ENCODE data around the gene UBE2E1.
"Not testable (repeated sequence)": the region's sequence is repeated elsewhere in the genome, so short reads cannot be mapped to it uniquely, and the experiment has no call there.

Gene UBE2E1

DNA sequence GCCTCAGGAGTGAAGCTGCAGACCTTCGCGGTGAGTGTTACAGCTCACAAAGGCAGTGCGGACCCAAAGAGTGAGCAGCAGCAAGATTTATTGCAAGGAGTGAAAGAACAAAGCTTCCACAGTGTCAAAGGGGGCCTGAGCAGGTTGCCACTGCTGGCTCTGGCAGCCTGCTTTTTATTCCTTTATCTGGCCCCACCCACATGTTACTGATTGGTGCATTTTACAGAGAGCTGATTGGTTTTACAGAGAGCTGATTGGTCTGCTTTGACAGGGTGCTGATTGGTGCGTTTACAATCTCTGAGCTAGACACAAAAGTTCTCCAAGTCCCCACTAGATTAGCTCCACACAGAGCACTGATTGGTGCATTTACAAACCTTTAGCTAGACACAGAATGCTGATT, 76.2 kb downstream of the UBE2E1 start:
- not testable (repeated sequence) for DNase-seq (ENCODE audit: low read depth)

DNA sequence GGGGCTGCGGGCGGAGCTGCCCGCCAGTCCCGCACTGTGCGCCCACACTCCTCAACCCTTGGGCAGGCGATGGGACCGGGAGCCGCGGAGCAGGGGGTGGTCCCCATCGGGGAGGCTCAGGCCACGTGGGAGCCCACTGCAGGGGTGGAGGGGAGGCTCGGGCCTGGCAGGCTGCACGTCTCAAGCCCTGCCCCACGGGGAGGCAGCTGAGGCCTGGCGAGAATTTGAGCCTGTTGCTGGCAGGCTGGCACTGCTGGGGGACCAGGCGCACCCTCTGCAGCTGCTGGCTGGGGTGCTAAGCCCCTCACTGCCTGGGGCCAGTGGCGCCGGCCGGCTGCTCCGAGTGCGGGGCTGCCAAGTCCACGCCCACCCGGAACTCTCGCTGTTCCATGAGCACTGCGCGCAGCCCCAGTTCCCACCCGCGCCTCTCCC, 76.7 kb downstream of the UBE2E1 start:
- DNase-seq (ENCODE audit: low read depth), result no peak

DNA sequence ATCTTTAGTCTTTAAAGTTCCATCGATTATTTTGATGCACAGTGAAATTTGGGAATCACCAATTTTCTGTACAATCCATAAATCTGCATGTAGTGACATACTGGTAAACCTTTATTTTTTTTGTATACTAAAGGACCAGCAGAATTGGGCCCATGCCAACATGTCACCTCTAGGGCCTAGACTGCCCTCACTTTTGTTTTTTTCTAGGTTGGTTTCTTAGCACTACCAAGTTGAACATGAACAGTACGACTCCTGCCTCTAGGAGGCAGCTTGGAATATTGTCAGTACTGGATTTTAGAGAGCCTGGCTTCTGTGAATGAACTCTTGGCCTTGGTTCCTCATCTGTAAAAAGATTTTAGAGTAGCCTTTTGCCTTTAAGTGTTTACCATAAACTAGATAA, 78.7 kb downstream of the UBE2E1 start:
- no peak for DNase-seq (ENCODE audit: low read depth)

DNA sequence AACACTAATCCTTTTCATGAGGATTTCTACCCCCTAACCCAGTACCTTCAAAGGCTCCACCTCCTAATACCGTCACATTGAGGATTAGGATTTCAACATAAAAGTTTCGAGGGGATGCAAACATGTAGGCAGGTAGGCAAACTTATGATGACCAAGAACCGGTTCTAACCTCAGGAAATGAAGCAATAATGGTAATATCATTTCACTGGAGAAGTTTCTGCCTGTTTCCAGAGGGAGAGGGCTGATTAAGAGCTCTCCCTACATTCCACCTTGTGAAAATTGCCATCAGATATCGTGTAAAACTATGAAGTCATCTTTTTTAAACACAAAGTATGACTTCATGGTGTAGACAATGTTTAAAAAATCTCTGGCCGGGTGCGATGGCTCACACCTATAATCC, 79.5 kb downstream of the UBE2E1 start:
- no peak for DNase-seq (ENCODE audit: low read depth)

DNA sequence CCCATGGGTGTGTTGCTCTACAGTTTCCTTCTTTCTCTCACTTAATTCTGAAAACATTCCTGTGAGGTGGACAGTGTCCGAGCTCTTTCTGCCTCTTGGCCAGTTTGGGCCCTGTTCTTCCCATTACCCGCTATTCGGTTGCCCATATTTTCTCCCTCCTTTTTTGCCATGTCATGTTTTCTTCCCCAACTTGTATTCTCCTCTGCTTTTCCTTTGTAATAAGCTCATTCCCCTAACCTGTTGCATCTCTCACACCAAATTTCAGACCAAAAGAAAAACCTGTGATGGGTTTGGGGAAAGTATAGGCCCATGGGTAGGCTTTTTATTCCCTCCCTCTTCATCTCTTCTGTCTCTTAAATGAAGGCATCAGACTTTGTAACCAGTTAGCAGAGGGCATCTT, 80.6 kb downstream of the UBE2E1 start:
- DNase-seq (ENCODE audit: low read depth), result no peak

DNA sequence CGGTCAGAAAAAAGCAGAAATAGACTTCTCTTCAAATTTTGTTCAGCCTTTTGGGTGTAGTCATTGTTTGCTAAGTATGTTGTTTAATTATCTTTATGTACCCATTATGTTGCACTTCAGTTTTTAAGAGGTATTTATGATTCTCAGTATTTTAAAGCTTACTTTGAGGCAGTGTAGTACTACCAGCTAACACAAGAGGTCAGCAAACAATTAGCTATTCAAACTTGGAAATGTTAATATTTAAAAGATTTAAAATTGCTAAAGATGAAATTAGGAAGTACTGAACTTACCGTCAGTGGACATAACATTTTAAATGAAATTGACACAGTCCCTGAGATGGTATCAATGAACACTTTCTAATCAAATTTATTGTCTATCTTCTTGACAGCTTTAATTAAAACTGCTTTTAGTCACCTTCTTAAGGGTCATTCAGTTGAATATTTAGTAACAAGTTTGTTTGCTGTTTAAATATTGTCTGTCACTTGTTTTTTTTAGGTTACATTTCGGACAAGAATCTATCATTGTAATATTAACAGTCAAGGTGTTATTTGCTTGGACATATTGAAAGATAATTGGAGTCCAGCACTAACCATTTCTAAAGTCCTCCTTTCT, 83.0 kb downstream of the UBE2E1 start:
- no peak for DNase-seq (ENCODE audit: low read depth)

DNA sequence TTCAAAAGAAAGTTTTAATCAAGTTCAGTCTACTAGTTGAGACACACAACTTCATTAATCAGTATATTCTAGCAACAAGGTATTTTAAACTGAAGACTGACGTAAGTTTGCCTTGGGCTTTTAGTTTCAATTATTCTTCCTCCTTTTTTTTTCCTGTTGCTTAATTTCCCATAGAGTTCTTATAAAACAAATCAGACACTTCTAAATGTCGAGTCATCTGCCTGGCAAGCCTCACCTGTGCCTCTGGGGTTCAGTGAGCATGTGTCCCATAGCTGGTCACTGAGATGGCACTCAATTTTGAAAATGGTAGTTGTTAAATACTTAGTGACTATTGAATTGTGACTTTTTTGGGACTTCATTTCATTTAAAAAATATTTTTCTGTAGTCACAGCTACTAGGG, 83.6 kb downstream of the UBE2E1 start:
- DNase-seq (ENCODE audit: low read depth), result no peak

DNA sequence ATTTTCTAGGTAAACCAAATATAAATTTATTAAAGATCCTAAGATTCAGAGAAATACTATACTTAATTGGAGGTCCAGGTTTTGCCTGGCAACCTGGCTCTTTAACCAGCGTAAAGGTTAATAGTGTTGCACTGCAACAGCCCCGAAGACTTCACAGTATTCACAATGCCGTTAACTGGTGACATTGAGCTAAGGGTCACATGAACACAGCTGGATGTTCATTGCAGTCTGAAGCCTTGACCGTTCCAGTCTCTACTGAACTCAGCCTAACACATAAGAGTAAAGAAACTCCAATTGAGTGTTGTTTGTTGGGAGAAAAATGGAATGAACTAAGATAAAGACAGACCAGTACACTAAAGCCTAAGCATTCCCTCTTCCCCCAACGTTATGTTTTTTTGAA, 84.2 kb downstream of the UBE2E1 start:
- no peak for DNase-seq (ENCODE audit: low read depth)

DNA sequence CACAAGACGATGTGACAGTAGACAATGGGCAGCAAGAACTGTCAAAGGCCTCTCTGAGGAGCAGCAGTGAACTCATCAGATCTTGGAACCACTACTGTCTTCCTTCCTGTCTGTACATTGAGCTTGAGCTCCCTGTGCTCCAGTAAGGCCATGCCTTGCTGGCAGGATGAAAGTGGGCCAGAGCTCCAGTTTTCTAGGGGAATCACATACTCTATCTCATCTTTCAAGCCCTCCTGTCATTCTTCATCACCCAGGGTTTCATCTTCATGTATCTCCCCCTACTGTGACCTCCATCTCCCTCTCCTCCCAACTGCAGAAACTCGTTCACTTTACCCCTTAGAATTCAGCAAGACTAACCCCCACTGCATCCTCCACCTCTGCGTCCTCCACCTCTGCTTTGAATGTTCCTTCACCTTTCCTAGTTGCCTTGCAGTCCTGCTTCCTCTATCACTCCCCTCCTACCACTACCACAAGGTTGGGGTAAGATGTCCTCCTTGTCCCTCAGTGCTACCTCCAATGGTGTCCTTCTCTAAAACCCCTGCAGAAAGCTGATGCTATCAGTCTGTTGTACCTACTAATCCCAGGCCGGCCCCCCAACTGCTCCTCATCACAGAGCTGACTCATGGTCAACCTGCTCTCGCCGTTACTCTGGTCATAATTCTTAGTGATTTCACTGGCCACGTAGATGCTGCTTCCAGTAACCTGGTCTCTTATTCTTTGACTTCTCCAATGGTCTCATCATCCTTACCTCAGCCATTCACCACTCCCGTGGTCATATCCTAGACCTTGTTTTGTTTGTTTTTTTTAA, 88.7 kb downstream of the UBE2E1 start:
- no peak for DNase-seq (ENCODE audit: low read depth)

DNA sequence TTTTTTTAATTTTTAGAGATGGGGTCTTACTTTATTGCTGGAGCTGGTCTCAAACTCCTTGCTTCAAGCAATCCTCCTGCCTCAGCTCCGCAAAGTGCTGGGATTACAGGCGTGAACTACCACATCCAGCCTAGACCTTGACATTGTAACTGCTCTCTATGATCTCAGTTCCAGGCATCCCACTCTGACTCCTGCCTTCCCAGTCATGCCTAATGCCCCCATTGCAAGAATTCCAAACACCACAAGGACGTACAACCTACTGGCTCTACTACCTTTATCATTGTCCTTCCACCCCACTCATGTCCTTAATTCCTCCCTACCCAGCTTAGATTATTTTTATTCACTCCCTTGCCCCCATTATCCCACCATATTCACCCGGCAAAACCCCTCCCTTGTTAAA, 89.4 kb downstream of the UBE2E1 start:
- DNase-seq (ENCODE audit: low read depth), result no peak

DNA sequence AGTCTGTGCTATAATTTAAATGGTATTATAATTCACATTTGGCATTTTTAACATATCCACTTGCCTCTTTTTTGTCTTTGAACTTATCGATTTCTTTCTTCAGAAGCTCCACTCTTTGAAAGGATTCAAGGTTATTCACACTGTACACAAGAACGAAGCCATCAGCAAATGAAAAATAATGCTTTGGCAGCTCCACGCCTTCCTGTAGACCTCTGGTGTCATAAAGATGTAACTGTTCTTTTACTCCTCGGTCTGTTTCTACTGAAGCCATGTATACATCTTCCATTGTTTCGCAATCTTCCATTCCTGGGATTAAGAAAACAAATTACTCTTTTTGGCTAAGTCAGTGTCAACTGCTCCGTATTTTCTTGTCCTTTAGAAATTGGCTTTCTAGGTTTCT, 95.0 kb downstream of the UBE2E1 start:
- DNase-seq (ENCODE audit: low read depth), result no peak

DNA sequence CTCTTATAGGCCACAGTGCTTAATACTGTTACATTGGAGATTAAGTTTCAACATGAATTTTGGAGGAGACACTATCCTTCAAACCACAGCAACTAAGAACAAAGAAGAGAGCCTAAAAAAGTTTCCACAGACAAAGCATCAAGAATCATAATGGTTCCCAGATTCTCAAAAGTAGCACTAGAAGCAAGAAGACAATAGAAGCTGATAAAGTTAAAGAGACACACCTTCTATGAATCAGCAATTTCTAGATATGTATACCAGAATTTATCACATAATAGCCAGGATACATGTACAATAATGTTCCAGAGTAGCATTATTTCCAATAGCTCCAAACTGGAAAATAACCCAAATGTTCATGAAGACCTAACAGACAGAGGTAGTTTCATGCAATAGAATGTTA, 98.8 kb downstream of the UBE2E1 start:
- no peak for DNase-seq (ENCODE audit: low read depth)

DNA sequence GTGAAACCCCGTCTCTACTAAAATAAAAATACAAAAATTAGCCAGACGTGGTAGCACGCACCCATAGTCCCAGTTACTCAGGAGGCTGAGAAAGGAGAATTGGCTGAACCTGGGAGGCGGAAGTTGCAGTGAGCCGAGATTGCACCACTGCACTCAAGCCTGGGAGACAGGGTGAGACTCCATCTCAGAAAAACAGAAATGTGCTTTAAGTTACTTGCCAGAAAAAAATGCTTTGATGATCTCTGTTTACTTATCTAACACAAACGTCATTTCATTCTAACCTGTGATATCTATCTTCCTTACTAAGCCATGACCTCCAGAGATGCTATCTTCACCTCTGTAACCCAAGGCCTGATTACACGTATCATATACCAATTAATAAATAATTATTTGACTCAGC, 103.6 kb downstream of the UBE2E1 start:
- DNase-seq (ENCODE audit: low read depth), result no peak

DNA sequence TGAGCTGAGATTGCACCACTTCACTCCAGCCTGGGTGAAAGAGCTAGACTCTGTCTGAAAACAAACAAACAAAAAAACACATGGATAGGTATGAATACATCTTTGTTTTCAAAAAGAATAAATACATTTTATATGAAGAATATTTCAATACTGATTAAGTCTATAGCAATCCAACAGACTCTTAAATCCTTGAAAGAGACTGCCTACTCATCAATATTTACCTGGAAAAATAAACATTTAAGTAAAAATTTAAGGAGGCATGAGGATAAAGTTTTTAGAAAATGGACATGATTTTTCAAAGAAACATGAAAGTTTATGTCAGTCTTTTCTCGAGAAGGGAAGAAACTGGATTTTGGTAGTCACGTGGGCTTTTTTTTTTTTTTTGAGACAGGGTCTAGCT, 105.6 kb downstream of the UBE2E1 start:
- no peak for DNase-seq (ENCODE audit: low read depth)

DNA sequence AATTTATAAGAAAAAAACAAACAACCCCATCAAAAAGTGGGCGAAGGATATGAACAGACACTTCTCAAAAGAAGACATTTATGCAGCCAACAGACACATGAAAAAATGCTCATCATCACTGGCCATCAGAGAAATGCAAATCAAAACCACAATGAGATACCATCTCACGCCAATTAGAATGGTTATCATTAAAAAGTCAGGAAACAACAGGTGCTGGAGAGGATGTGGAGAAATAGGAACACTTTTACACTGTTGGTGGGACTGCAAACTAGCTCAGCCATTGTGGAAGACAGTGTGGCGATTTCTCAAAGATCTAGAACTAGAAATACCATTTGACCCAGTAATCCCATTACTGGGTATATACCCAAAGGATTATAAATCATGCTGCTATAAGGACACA, 106.6 kb downstream of the UBE2E1 start:
- DNase-seq (ENCODE audit: low read depth), result not testable (repeated sequence)

DNA sequence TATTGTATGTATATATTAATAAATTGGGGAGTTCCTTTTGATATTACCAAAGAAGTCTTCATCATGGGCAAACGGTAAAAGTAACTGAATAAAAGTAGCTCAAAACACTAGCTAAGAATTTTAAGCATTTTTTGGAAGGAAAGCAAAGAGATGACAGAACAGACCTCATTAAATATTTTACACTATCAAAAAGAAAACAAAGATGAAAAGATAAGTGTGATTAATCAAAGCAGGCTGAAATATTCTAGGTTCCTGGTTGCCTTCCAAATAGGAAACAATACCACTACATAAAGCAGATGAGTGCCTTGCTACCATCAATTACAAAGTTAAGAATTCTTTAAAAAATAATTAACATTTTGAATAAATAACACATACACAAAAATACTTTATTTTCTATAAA, 107.4 kb downstream of the UBE2E1 start:
- no peak for DNase-seq (ENCODE audit: low read depth)

DNA sequence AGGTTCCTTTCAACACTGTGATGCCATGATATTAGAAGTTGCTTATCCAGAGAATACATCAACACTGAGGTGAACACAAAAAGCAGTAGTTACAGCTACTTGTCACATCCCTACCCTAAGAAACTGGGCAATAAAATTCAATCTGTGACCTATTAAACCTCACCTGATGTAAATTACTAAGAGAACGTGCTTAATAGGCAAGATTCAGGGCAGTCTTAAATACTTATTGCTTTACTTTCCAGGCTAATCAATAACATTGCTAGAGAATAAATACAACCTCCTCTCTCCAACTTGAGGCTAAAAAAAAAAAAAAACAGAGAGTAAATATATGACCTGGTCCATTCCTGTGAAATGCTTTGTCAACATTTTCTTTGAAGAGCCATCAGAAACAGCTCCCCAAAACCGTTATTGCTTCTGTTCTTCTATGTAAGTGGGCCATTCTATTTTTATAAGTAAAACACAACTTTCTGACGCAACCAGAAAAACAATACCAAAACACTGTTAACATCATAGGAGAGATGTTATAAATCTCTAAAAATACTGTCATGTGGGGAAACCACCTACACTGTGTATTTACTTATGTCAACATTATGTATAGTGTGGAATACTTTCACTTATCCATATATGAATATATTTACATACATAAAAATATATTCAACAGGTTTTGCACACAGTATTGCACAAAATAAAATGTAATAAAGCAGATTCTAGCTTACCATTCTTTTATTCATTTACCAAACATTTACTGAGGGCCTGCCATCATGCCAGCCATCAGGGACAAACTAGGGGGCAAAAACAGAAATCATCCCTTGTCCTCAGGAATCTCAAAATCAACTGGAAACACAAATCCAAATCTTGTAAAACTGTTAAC, 108.4 kb downstream of the UBE2E1 start:
- DNase-seq (ENCODE audit: low read depth), result no peak

DNA sequence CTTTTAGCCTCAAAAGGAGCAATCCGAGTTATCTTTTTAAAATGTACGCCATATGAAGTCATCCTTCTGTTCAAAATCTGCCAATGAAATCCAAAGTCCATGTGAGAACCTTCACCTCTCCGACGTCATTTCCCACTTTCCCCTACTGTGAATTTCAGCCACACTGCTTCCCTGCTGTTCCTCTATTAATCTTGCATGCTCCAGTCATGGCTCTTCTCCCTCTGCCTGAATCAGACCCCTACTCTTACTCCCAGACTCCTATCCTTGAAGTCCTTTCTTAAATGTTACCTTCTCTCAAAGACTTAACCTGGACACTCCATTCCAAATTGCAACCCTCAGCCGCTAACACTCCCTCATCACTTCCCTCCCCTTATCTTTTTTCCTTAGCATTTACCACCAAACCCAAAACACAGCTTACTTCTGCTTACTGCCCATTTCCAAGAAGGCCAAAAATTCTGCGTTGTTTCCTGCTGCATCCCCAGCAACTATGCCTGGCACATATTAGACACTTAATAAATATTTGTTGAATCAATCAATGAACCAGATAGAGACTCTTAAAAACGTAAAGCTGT, 109.9 kb downstream of the UBE2E1 start:
- no peak for DNase-seq (ENCODE audit: low read depth)

DNA sequence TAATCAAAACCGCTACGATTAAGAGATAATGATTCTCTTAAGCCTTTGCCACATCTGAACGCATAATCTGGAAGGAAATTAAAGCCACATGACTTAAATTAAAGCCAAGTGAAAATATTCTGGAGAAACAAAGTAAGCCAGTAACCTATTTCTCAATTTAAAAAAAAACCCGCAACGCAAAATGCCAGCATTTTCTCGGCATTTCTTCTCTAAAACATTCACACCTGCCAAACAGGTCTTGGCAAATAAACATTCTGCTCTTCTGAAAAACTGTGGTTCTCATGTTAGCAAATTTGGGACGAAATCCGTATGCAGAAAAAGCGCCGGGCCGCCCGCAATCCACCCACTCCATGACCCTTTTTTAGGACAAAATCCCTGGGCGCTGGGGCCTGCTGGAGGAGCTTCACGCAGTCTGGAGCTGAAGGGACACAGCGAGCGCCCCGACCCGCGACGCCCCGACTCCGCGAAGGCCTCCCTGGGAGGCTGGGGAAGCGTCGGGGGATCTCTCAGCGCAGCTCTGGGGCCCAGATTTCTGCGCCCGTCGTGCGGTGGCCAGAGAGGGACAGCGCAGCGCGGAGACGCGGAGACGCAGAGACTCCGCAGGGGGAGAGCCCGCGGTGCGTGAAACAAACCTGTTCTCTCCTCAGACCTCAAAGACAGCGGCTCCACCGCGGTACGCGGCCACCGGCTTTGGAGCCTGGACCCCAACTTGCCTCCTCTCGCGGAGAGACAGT, 110.6 kb downstream of the UBE2E1 start:
- no peak for DNase-seq (ENCODE audit: low read depth)

DNA sequence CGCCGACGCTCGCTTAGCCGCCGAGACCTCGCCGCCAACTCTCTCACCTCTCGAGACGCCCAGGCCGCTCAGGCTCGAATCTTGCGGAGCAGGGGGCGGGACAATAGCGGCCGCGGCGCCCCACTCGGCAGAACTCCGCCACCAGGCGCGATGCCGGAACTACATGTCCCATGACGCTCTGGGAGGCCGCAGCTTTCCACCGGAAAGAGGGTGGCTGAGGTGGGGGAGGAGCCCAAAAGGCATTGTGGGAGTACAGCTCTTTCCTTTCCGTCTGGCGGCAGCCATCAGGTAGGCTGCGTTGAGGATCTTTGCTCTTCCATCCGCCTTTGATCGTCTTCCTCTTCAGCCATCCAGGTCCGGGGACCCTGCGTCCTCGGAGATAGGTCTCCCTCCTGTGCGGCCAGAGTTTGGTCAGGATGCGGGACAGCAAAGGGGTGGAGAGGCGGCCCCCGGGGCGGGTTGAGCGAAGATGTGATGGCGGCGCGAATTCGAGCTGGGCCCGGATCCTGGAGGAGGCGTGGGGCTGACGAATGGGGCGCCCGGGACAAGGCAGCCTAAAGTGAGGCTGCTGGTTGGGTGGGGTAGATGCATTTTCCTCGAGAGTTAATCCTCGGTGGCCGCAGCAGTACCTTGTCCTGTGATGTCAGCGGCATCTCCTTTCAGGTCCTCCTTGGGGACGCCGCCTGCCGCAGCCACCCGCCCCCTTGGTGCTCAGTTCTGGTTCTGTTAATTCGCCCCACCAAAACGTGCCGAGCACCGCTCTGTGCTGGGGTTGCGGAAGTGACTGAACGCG, 111.3 kb downstream of the UBE2E1 start, which contains the start of the genes NKIRAS1 and RPL15:
NKIRAS1 (minus strand) TSS at position 105 of the 793 bp plus-strand sequence. CDS start 6,086 bp downstream, outside the sequence.
RPL15 (plus strand) TSS at position 247 of the 793 bp plus-strand sequence. CDS start 728 bp downstream, outside the sequence.
- DNase-seq (ENCODE audit: low read depth), result peak; percentile 84
